ENCODE measurements around the gene PTPRU. TPM values are rescaled to one million over a fixed set of nuclear protein-coding genes. Genes with fewer than 3 reads are reported as not detected.

PTPRU gene
- total RNA-seq, 2 experiments from 2014 or later = 0.56 to 0.74 TPM

- H3K9me3 Mint-ChIP-seq = peaks cover 4% of the 10 kb centered on the region
- H3K4me1 Mint-ChIP-seq (ENCODE audit: low read depth) = no peaks in the 10 kb centered on the region
- ATAC-seq = no peak
- H3K36me3 Mint-ChIP-seq (ENCODE audit: low read depth) = no peaks in the 10 kb centered on the region
- no peak overlapping the region for H3K4me3 Mint-ChIP-seq
- no peak for DNase-seq
- intact Hi-C loops (cut with micrococcal nuclease) = no loop called here
- ChIA-PET CTCF (no interaction called here), POLR2A (no interaction called here)
- H3K27ac Mint-ChIP-seq = no peak overlapping the region
- no peak for TF ChIP-seq CTCF (IDR thresholded peaks at IDR 0.05)
- H3K27me3 Mint-ChIP-seq = peaks cover 18% of the 10 kb centered on the region
These were observed 96.7 kb downstream of the PTPRU start for GRCh38 chr1:29333008-29333407.

GRCh38 chr1:29335573-29335972 is 99.3 kb downstream of the PTPRU start:
- peaks cover 4% of the 10 kb centered on the region for H3K9me3 Mint-ChIP-seq
- TF ChIP-seq CTCF (IDR thresholded peaks at IDR 0.05) = no peak
- CTCF ChIA-PET = no interaction called here
- ATAC-seq (no peak), DNase-seq (no peak)
- no peaks in the 10 kb centered on the region for H3K36me3 Mint-ChIP-seq (ENCODE audit: low read depth)
- peaks cover 24% of the 10 kb centered on the region for H3K27me3 Mint-ChIP-seq
- no peak overlapping the region for H3K27ac Mint-ChIP-seq
- H3K4me3 Mint-ChIP-seq = no peak overlapping the region
- POLR2A ChIA-PET = no interaction called here
- no peaks in the 10 kb centered on the region for H3K4me1 Mint-ChIP-seq (ENCODE audit: low read depth)
- intact Hi-C loops (cut with micrococcal nuclease) = no loop called here

- intact Hi-C loops (cut with micrococcal nuclease) = no loop called here
- Mint-ChIP-seq H3K36me3 (ENCODE audit: low read depth) (no peaks in the 10 kb centered on the region), H3K4me3 (no peak overlapping the region), H3K27ac (no peak overlapping the region), H3K4me1 (ENCODE audit: low read depth) (no peaks in the 10 kb centered on the region), H3K27me3 (peaks cover 21% of the 10 kb centered on the region), H3K9me3 (peaks cover 4% of the 10 kb centered on the region)
- no peak for TF ChIP-seq CTCF (IDR thresholded peaks at IDR 0.05)
- DNase-seq (no peak), ATAC-seq (no peak)
- CTCF ChIA-PET = no interaction called here
- POLR2A ChIA-PET = no interaction called here
These were observed 102.7 kb downstream of the PTPRU start for GRCh38 chr1:29338908-29339575.

GRCh38 chr1:29341936-29342335 is 105.6 kb downstream of the PTPRU start:
- no peaks in the 10 kb centered on the region for H3K9me3 Mint-ChIP-seq
- no peak for ATAC-seq
- no peaks in the 10 kb centered on the region for H3K4me1 Mint-ChIP-seq (ENCODE audit: low read depth)
- intact Hi-C loops (cut with micrococcal nuclease) = no loop called here
- H3K27ac Mint-ChIP-seq = no peak overlapping the region
- no peaks in the 10 kb centered on the region for H3K36me3 Mint-ChIP-seq (ENCODE audit: low read depth)
- CTCF ChIA-PET = no interaction called here
- POLR2A ChIA-PET = interaction anchor here (0.7 kb wide), 1 partner anchor 8 kb away, joined by 3 read pairs; no protein-coding TSS in a partner anchor
- peaks cover 30% of the 10 kb centered on the region for H3K27me3 Mint-ChIP-seq
- no peak for DNase-seq
- no peak overlapping the region for H3K4me3 Mint-ChIP-seq
- TF ChIP-seq CTCF (IDR thresholded peaks at IDR 0.05) = no peak

- Mint-ChIP-seq H3K4me1 (ENCODE audit: low read depth) (no peaks in the 10 kb centered on the region), H3K36me3 (ENCODE audit: low read depth) (no peaks in the 10 kb centered on the region), H3K27me3 (peaks cover 29% of the 10 kb centered on the region), H3K4me3 (no peak overlapping the region), H3K9me3 (no peaks in the 10 kb centered on the region), H3K27ac (no peak overlapping the region)
- CTCF ChIA-PET = interaction anchor here (0.9 kb wide), 1 partner anchor 11 kb away, joined by 3 read pairs; no protein-coding TSS in a partner anchor
- DNase-seq (no peak), ATAC-seq (no peak)
- POLR2A ChIA-PET = no interaction called here
- intact Hi-C loops (cut with micrococcal nuclease) = no loop called here
- no peak for TF ChIP-seq CTCF (IDR thresholded peaks at IDR 0.05)
These were observed 106.0 kb downstream of the PTPRU start for GRCh38 chr1:29342351-29342750.

Data from activated CD8-positive, alpha-beta T cell treated with anti-CD3 and anti-CD28 coated beads for 36 hours (primary cell).